Mesendoderm (in vitro differentiated cells): ENCODE measurements around the gene MGAT5B.

Experiments used
- DNase-seq: peaks from one replicate; pipeline ENCODE4 v3.0.0; 2013
- H2AK5ac ChIP-seq: 2 replicates; pipeline ENCODE4 v1.6.1; 2013; ENCODE audit warnings: low read length, inconsistent platforms
- H2BK120ac ChIP-seq: 2 replicates; pipeline ENCODE4 v1.6.1; 2013; ENCODE audit warnings: low read depth, mild to moderate bottlenecking, low read length, moderate library complexity, mixed read lengths
- H2BK15ac ChIP-seq: replicated peaks from 2 replicates; pipeline ENCODE4 v1.6.1; 2013; ENCODE audit warnings: low read depth, mild to moderate bottlenecking, moderate library complexity
- H2BK5ac ChIP-seq: 2 replicates; pipeline ENCODE4 v1.6.1; 2013; ENCODE audit warnings: low read length, inconsistent platforms
- H3K18ac ChIP-seq: 2 replicates; pipeline ENCODE4 v1.6.1; 2013; ENCODE audit warnings: mild to moderate bottlenecking, low read length, mixed read lengths
- H3K23ac ChIP-seq: one replicate; pipeline ENCODE4 v1.6.1; 2013; ENCODE audit warnings: low read length
- H3K27ac ChIP-seq: 2 replicates; pipeline ENCODE4 v1.5.1; 2013; ENCODE audit warnings: low read depth, mild to moderate bottlenecking, inconsistent platforms, low read length, moderate library complexity
- H3K27me3 ChIP-seq: 2 replicates; pipeline ENCODE4 v1.6.1; 2013; ENCODE audit warnings: low read length, control low read depth, mild to moderate bottlenecking, inconsistent platforms; ENCODE audit not compliant: insufficient read depth, poor library complexity
- H3K36me3 ChIP-seq: 2 replicates; pipeline ENCODE4 v1.6.1; 2013; ENCODE audit warnings: low read length, inconsistent platforms; ENCODE audit not compliant: control insufficient read depth, insufficient read depth
- H3K4ac ChIP-seq: one replicate; pipeline ENCODE4 v1.6.1; 2013; ENCODE audit warnings: low read depth, mild to moderate bottlenecking, low read length, moderate library complexity
- H3K4me1 ChIP-seq: 2 replicates; pipeline ENCODE4 v1.6.1; 2013; ENCODE audit warnings: low read depth, low read length, inconsistent platforms; ENCODE audit not compliant: control insufficient read depth
- H3K4me2 ChIP-seq: 2 replicates; pipeline ENCODE4 v1.6.1; 2013; ENCODE audit warnings: low read length
- H3K4me3 ChIP-seq: 2 replicates; pipeline ENCODE4 v1.5.1; 2013; ENCODE audit warnings: mild to moderate bottlenecking, low read length
- H3K56ac ChIP-seq: one replicate; pipeline ENCODE4 v1.6.1; 2013; ENCODE audit warnings: low read length
- H3K79me1 ChIP-seq: 2 replicates; pipeline ENCODE4 v1.6.1; 2013; ENCODE audit warnings: low read length, inconsistent platforms
- H3K79me2 ChIP-seq: 2 replicates; pipeline ENCODE4 v1.6.1; 2013; ENCODE audit warnings: mild to moderate bottlenecking, low read length; ENCODE audit not compliant: control insufficient read depth, insufficient read depth
- H3K9ac ChIP-seq: 2 replicates; pipeline ENCODE4 v1.6.1; 2013; ENCODE audit warnings: low read length, inconsistent platforms
- H4K5ac ChIP-seq: one replicate; pipeline ENCODE4 v1.6.1; 2013; ENCODE audit warnings: low read length
- H4K8ac ChIP-seq: one replicate; pipeline ENCODE4 v1.6.1; 2013; ENCODE audit warnings: low read depth, mild to moderate bottlenecking, control low read depth, low read length, moderate library complexity
- WGBS: extraction: QIAGEN DNeasy Blood & Tissue Kit; methylation state at CpG from one replicate; pipeline ENCODE4 v1.1.7; 2013; ENCODE audit warnings: low lambda C conversion rate, missing lambda C conversion rate; ENCODE audit not compliant: insufficient coverage; ENCODE audit errors: extremely low coverage; 5-methylcytosine and 5-hydroxymethylcytosine counted together

The MGAT5B gene

GRCh38 chr17:76865174-76865573 lies 3.0 kb upstream of the MGAT5B start:
- Histone ChIP-seq H2BK5ac (no peak overlapping the region), H3K18ac (no peak overlapping the region), H3K36me3 (no peaks in the 10 kb centered on the region), H3K23ac (no peak overlapping the region), H3K4me3 (no peak overlapping the region), H3K56ac (no peak overlapping the region), H3K4me1 (peaks cover 7% of the 10 kb centered on the region), H3K4me2 (no peak overlapping the region), H3K27ac (no peak overlapping the region), H4K5ac (no peak overlapping the region), H2BK120ac (no peak overlapping the region), H4K8ac (no peak overlapping the region), H2AK5ac (no peak overlapping the region), H3K9ac (no peak overlapping the region), H3K79me1 (no peaks in the 10 kb centered on the region), H2BK15ac (no peak overlapping the region), H3K79me2 (no peaks in the 10 kb centered on the region), H3K4ac (no peak overlapping the region), H3K27me3 (peaks cover 3% of the 10 kb centered on the region)
- WGBS = no CpG with 5 or more reads among the region's 10 CpGs
- DNase-seq = no peak

- no peak overlapping the region for H3K9ac ChIP-seq
- H3K27ac ChIP-seq = no peak overlapping the region
- no peak overlapping the region for H3K18ac ChIP-seq
- peaks cover 3% of the 10 kb centered on the region for H3K27me3 ChIP-seq
- H3K79me1 ChIP-seq = no peaks in the 10 kb centered on the region
- no peak overlapping the region for H2AK5ac ChIP-seq
- WGBS = no CpG with 5 or more reads among the region's 5 CpGs
- no peak overlapping the region for H3K4me2 ChIP-seq
- H3K4me3 ChIP-seq = no peak overlapping the region
- no peak overlapping the region for H4K8ac ChIP-seq
- no peak overlapping the region for H2BK5ac ChIP-seq
- no peak overlapping the region for H4K5ac ChIP-seq
- no peak overlapping the region for H3K4ac ChIP-seq
- no peaks in the 10 kb centered on the region for H3K79me2 ChIP-seq
- peaks cover 7% of the 10 kb centered on the region for H3K4me1 ChIP-seq
- no peak overlapping the region for H2BK15ac ChIP-seq
- no peak overlapping the region for H2BK120ac ChIP-seq
- H3K23ac ChIP-seq = no peak overlapping the region
- H3K36me3 ChIP-seq = no peaks in the 10 kb centered on the region
- no peak for DNase-seq
- no peak overlapping the region for H3K56ac ChIP-seq
Measured at GRCh38 chr17:76866203-76866602, 2.0 kb upstream of the MGAT5B start.

GRCh38 chr17:76866774-76867577 lies 1.2 kb upstream of the MGAT5B start:
- no peak overlapping the region for H4K5ac ChIP-seq
- H3K4me3 ChIP-seq = no peak overlapping the region
- H3K4me1 ChIP-seq = peaks cover 7% of the 10 kb centered on the region
- H2BK120ac ChIP-seq = no peak overlapping the region
- peak overlapping the region; percentile 40 for H3K56ac ChIP-seq
- no peak overlapping the region for H3K23ac ChIP-seq
- H3K79me2 ChIP-seq = no peaks in the 10 kb centered on the region
- H3K27me3 ChIP-seq = peaks cover 3% of the 10 kb centered on the region
- H4K8ac ChIP-seq = no peak overlapping the region
- H3K36me3 ChIP-seq = no peaks in the 10 kb centered on the region
- no peaks in the 10 kb centered on the region for H3K79me1 ChIP-seq
- H3K4me2 ChIP-seq = no peak overlapping the region
- no peak overlapping the region for H2BK5ac ChIP-seq
- H3K27ac ChIP-seq = no peak overlapping the region
- WGBS = no CpG with 5 or more reads among the region's 9 CpGs
- H3K18ac ChIP-seq = peak overlapping the region; percentile 44
- peak; percentile 75 for DNase-seq
- H2AK5ac ChIP-seq = no peak overlapping the region
- no peak overlapping the region for H3K9ac ChIP-seq
- H2BK15ac ChIP-seq = no peak overlapping the region
- H3K4ac ChIP-seq = no peak overlapping the region

- Histone ChIP-seq H3K4me3 (peak overlapping the region; percentile 23), H4K5ac (no peak overlapping the region), H3K4me1 (peaks cover 7% of the 10 kb centered on the region), H2BK5ac (no peak overlapping the region), H2BK120ac (no peak overlapping the region), H3K23ac (no peak overlapping the region), H3K36me3 (no peaks in the 10 kb centered on the region), H3K79me1 (no peaks in the 10 kb centered on the region), H3K27ac (no peak overlapping the region), H3K27me3 (peaks cover 3% of the 10 kb centered on the region), H3K56ac (peak overlapping the region; percentile 89), H3K4ac (no peak overlapping the region), H4K8ac (no peak overlapping the region), H3K18ac (peak overlapping the region; percentile 44), H3K9ac (peak overlapping the region; percentile 64), H2AK5ac (no peak overlapping the region), H2BK15ac (no peak overlapping the region), H3K4me2 (peak overlapping the region; percentile 72), H3K79me2 (no peaks in the 10 kb centered on the region)
- DNase-seq = peak; percentile 90
- no CpG with 5 or more reads among the region's 20 CpGs for WGBS
Measured at GRCh38 chr17:76867578-76868175, 527 bp upstream of the MGAT5B start.

- H4K8ac ChIP-seq = no peak overlapping the region
- peaks cover 3% of the 10 kb centered on the region for H3K27me3 ChIP-seq
- no CpG with 5 or more reads among the region's 84 CpGs for WGBS
- peak overlapping the region; percentile 80 for H3K23ac ChIP-seq
- H3K4me1 ChIP-seq = peaks cover 7% of the 10 kb centered on the region
- H3K56ac ChIP-seq = peak overlapping the region; percentile 82
- no peak for DNase-seq
- H3K79me2 ChIP-seq = no peaks in the 10 kb centered on the region
- H3K4me3 ChIP-seq = no peak overlapping the region
- H3K9ac ChIP-seq = peak overlapping the region; percentile 62
- H3K4ac ChIP-seq = no peak overlapping the region
- no peaks in the 10 kb centered on the region for H3K36me3 ChIP-seq
- H3K18ac ChIP-seq = peak overlapping the region; percentile 63
- no peaks in the 10 kb centered on the region for H3K79me1 ChIP-seq
- no peak overlapping the region for H2BK15ac ChIP-seq
- peak overlapping the region; percentile 67 for H3K4me2 ChIP-seq
- no peak overlapping the region for H3K27ac ChIP-seq
- no peak overlapping the region for H2BK5ac ChIP-seq
- no peak overlapping the region for H2BK120ac ChIP-seq
- no peak overlapping the region for H2AK5ac ChIP-seq
- no peak overlapping the region for H4K5ac ChIP-seq
Measured at GRCh38 chr17:76868669-76869495, 678 bp downstream of the MGAT5B start.
